Psoas muscle (tissue), 8 donors: ENCODE results near the gene POLE. TPM values are rescaled to one million over a fixed set of nuclear protein-coding genes. Genes with fewer than 3 reads are reported as not detected.
A peak's percentile ranks its signal among the peaks of the same experiment; 100 is the strongest.

Experiments used
- ATAC-seq, 4 donors: fragments of 200-7000 bp; cut with Tn5 transposase; one replicate each; pipeline ENCODE4 v1.9.1; 2020; ENCODE audit warnings: moderate library complexity in 3 of 4, mild to moderate bottlenecking in 2 of 4
- DNase-seq, 2 donors: peaks; one replicate each; pipeline ENCODE4 v3.0.0-alpha.2; 2020
- H3K27ac ChIP-seq: fragments of 200-600 bp; one replicate; pipeline ENCODE4 v1.8.0; 2022
- H3K27me3 ChIP-seq, 3 donors: fragments of 200-600 bp in 1 of 3; one replicate each; pipeline versions ENCODE4 v1.6.1 to v1.8.0; 2013 to 2022; ENCODE audit warnings: low read length in 2 of 3, mild to moderate bottlenecking in 2 of 3, moderate library complexity in 1 of 3; ENCODE audit not compliant: insufficient read depth in 3 of 3
- H3K36me3 ChIP-seq, 2 donors: fragments of 200-600 bp in 1 of 2; one replicate each; pipeline versions ENCODE4 v1.6.1 to v1.8.0; 2013 to 2022; ENCODE audit warnings: low read depth in 1 of 2, mild to moderate bottlenecking in 1 of 2, moderate library complexity in 1 of 2; ENCODE audit not compliant: insufficient read depth in 1 of 2
- H3K4me1 ChIP-seq: fragments of 200-600 bp; one replicate; pipeline ENCODE4 v1.8.0; 2022
- H3K4me3 ChIP-seq: fragments of 200-600 bp; one replicate; pipeline ENCODE4 v1.8.0; 2022; ENCODE audit warnings: mild to moderate bottlenecking
- H3K9me3 ChIP-seq: fragments of 200-600 bp; one replicate; pipeline ENCODE4 v1.8.0; 2022
- WGBS, 3 donors: extraction: QIAGEN DNeasy Blood & Tissue Kit; methylation state at CpG; one replicate each; pipeline versions ENCODE4 v1.1.6 to v1.1.7; 2013; 5-methylcytosine and 5-hydroxymethylcytosine counted together
- intact Hi-C, 2 donors: fragments of 100-400 bp; cut with DNase I; formaldehyde crosslinking; loops; one replicate each; pipeline versions ENCODE4 v1.11.0 to v1.14.2; 2022
- polyA plus RNA-seq, 3 donors: library from polyadenylated mRNA; stranded (reverse); fragments of 200-250 nt; gene quantifications; one replicate each; pipeline ENCODE4 v1.2.3, GENCODE V29; 2013
- total RNA-seq, 4 donors: library from RNA; stranded (reverse); fragmentation: NEBNext Ultra II Directional in 2 of 4; extraction: Animal tissue kit (Norgen Biotek cat#: 25700) in 2 of 4; gene quantifications; one replicate each; pipeline versions ENCODE4 v1.2.1 to v1.2.4, GENCODE V29; 2021 to 2023
- TF ChIP-seq, protein P1 (sequence below): fragments of 200-600 bp; IDR thresholded peaks from one replicate; pipeline ENCODE4 v1.8.0; 2022; ENCODE audit warnings: antibody characterized with exemption
- donor health status: healthy with polysubstance abuse.
- donor health status: DM: no; HTN: no; CAD: no; lungs with moderate emphysema.
- donor health status: Bipolar disorder and iron deficiency.
- donor health status: healthy.
- donor health status: DM: yes; HTN: yes; CAD: no.
- donor health status: DM: no; HTN: no; CAD: no.
- donor health status: DM: no; HTN: no; CAD: no.
- donor health status: DM: yes; HTN: yes; CAD: no.

The POLE gene
- total and polyA plus RNA-seq, 7 donors, result 4.2 to 15.1 (median 6.7) TPM

DNA sequence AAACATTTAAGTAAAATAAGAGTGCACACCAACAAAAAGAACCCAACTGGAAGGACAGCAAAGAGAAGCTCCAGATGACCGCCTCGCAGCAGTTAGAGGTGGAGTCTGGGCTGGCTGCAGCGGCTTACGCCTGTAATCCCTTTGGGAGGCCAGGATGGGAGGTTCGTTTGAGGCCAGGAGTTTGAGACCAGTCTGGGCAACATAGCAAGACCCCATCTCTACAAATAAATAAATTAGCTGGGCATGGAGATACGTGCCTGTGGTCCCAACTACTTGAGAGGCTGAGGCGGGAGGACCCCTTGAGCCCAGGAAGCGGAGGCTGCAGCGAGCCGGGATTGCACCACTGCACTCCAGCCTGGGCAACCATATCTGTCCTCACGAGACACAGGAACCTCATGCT, 92.0 kb downstream of the POLE start:
- H3K27ac ChIP-seq, result no peak overlapping the region
- H3K9me3 ChIP-seq, result no peaks in the 10 kb centered on the region
- TF ChIP-seq, protein P1, sequence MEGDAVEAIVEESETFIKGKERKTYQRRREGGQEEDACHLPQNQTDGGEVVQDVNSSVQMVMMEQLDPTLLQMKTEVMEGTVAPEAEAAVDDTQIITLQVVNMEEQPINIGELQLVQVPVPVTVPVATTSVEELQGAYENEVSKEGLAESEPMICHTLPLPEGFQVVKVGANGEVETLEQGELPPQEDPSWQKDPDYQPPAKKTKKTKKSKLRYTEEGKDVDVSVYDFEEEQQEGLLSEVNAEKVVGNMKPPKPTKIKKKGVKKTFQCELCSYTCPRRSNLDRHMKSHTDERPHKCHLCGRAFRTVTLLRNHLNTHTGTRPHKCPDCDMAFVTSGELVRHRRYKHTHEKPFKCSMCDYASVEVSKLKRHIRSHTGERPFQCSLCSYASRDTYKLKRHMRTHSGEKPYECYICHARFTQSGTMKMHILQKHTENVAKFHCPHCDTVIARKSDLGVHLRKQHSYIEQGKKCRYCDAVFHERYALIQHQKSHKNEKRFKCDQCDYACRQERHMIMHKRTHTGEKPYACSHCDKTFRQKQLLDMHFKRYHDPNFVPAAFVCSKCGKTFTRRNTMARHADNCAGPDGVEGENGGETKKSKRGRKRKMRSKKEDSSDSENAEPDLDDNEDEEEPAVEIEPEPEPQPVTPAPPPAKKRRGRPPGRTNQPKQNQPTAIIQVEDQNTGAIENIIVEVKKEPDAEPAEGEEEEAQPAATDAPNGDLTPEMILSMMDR, result no peak
- H3K27me3 ChIP-seq, result peaks cover 0 to 39% (median 0%) of the 10 kb centered on the region in 3 donors
- ATAC-seq, result no peak
- WGBS, 3 donors, result 73 to 82% (median 75%) methylated on average over 11 of the region's 11 CpGs
- no peaks in the 10 kb centered on the region for H3K36me3 ChIP-seq
- intact Hi-C loops, result no loop called here
- no peaks in the 10 kb centered on the region for H3K4me1 ChIP-seq
- DNase-seq, result no peak
- no peak overlapping the region for H3K4me3 ChIP-seq

DNA sequence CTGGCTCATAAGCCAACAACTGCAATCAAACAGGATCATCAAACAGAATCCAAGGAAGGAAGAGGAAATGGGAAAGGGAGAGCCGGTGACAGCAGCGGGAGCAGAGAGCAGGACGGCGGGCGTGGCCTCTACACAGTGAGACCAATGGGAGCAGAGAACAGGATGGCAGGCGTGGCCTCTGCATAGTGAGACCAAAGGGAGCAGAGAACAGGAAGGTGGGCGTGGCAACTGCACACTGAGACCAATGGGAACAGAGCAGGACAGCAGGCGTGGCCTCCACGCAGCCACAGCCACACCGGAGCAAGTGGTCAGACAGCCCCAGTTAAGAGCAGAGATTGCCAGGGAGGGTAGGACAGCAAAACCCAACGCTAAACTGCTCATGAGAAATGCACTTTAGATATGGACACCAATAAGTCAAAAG, 93.2 kb downstream of the POLE start:
- TF ChIP-seq, protein P1, result no peak
- DNase-seq (peak; percentile 89 to 96), ATAC-seq (peak; percentile 100)
- no peaks in the 10 kb centered on the region for H3K4me1 ChIP-seq
- WGBS, 3 donors, result 3 to 25% (median 13%) methylated on average over 11 of the region's 11 CpGs
- peak overlapping the region; percentile 35 for H3K4me3 ChIP-seq
- intact Hi-C loops, result no loop called here
- H3K27ac ChIP-seq, result no peak overlapping the region
- H3K36me3 ChIP-seq, result no peaks in the 10 kb centered on the region
- H3K27me3 ChIP-seq, result peaks cover 0 to 29% (median 0%) of the 10 kb centered on the region in 3 donors
- no peaks in the 10 kb centered on the region for H3K9me3 ChIP-seq

DNA sequence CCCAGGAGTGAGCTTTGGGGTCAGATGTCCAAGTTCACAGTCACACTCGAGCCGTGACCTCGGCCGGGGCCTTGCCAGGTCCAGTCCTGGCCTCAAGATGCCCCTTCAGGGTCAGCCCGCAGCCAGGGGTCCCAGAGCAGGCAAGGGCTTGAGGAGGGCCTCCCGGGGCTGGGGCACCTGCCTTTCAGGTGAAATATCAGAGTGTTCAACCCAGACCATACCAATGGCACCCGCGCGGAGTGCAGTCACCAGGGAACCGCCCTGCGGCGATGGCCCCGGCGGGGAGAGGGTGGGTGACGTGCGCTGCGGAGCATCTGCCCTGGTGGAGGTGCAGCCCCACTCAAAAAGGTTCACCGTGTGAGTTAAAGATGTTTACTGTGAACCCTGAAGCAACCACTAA, 93.6 kb downstream of the POLE start:
- H3K4me3 ChIP-seq, result peak overlapping the region; percentile 35
- no peaks in the 10 kb centered on the region for H3K4me1 ChIP-seq
- H3K36me3 ChIP-seq, result no peaks in the 10 kb centered on the region

DNA sequence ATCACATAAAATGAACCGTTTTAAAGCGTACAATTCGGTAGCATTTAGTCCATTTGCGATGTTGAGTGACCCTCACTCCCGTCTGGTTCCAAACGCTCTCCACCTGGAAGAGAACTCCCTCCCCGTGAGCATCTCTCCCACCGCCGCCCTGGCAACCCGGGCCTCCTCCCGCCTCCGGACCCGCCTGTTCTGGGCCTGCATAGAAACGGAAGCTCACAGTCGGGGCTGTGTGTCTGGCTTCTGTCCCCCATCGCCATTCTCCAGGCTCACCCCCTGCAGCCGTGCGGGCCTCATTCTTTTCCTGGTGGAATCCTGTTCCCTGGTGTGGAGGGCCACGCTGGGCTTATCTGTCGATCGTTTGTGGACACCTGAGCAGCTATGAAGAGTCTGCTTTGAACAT, 94.1 kb downstream of the POLE start:
- TF ChIP-seq, protein P1, result no peak
- intact Hi-C loops, result no loop called here
- DNase-seq, result peak; percentile 15 to 28
- Histone ChIP-seq H3K4me3 (no peak overlapping the region), H3K36me3 (no peaks in the 10 kb centered on the region), H3K4me1 (no peaks in the 10 kb centered on the region), H3K27me3 (peaks cover 0 to 24% (median 0%) of the 10 kb centered on the region in 3 donors), H3K9me3 (no peaks in the 10 kb centered on the region), H3K27ac (no peak overlapping the region)
- 81 to 86% (median 83%) methylated on average over 21 of the region's 21 CpGs for WGBS, 3 donors
- no peak for ATAC-seq

More for the DNA sequence above, 93.6 kb downstream of the POLE start:
- DNase-seq (peak; percentile 12 to 41), ATAC-seq (peak in 3 of 4 donors; percentile 3 to 31 (median 23))
- peaks cover 0 to 25% (median 0%) of the 10 kb centered on the region in 3 donors for H3K27me3 ChIP-seq
- intact Hi-C loops, result no loop called here
- no peak overlapping the region for H3K27ac ChIP-seq
- 55 to 73% (median 56%) methylated on average over 17 to 18 of the region's 18 CpGs for WGBS, 3 donors
- TF ChIP-seq, protein P1, result no peak
- no peaks in the 10 kb centered on the region for H3K9me3 ChIP-seq
